GM20000 (cell line): Measurements from ENCODE around the gene CALN1.

Source experiments
- DNase-seq: peaks from one replicate; pipeline ENCODE4 v3.0.0; 2012; ENCODE audit warnings: low spot score
- TF ChIP-seq, protein P1 (sequence below): IDR thresholded peaks from 2 replicates; pipeline ENCODE4 v1.5.1; 2012; ENCODE audit warnings: mild to moderate bottlenecking, control low read depth; ENCODE audit errors: extremely low read depth, missing control alignments

Gene CALN1

DNA sequence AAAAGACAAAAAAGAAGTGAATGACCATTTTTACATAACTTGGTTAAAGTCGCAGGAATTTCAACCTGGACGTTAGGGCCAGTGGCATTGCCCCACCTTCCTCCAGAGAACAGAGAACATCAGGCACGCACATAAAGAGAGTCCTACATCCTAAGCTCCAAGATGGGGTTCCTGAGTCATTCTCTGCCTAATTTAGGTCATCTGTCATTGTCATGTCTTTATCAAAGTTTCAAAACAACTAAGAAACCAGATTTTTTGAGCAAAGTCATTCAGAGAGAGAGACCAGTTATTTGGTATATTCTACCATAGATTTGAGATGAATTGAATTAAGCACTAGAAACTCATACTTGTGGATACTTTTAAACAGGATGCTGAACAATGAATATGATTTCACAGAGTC lies 241.7 kb downstream of the CALN1 start:
- DNase-seq = no peak
- TF ChIP-seq, protein P1, sequence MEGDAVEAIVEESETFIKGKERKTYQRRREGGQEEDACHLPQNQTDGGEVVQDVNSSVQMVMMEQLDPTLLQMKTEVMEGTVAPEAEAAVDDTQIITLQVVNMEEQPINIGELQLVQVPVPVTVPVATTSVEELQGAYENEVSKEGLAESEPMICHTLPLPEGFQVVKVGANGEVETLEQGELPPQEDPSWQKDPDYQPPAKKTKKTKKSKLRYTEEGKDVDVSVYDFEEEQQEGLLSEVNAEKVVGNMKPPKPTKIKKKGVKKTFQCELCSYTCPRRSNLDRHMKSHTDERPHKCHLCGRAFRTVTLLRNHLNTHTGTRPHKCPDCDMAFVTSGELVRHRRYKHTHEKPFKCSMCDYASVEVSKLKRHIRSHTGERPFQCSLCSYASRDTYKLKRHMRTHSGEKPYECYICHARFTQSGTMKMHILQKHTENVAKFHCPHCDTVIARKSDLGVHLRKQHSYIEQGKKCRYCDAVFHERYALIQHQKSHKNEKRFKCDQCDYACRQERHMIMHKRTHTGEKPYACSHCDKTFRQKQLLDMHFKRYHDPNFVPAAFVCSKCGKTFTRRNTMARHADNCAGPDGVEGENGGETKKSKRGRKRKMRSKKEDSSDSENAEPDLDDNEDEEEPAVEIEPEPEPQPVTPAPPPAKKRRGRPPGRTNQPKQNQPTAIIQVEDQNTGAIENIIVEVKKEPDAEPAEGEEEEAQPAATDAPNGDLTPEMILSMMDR = no peak

DNA sequence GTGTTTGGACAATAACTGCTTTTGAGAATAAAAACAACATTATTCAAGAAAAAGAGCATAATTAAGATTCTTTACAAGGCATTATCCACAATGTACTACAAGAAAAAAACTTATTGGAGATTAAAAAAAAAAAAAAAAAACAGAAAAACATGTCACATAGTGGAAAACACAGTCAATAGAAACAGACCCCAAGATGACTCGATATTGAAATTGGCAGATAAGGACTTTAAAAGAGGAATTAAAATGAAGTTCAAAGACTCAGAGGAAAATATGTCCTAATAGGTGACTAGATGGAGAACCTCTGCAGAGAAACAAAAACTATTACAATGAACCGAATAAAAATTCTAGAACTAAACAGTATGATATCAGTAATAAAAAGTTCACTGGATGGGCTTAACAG lies 248.9 kb downstream of the CALN1 start:
- DNase-seq = no peak
- TF ChIP-seq, protein P1 = no peak

DNA sequence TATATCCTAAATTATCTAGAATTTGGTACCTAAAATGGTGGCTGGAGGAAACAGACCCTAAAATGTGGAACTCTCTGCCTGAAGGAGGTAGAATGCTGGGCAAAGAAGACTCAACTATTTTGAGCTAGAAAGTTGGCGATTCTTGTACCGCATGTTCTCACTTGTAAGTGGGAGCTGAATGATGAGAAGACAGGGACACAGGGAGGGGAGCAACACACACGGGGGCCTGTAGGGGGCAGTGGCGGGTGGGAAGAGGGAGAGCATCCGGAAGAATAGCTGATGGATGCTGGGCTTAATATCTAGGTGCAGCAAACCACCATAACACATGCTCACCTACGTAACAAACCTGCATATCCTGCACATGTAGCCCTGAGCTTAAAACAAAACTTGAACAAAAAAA lies 250.6 kb downstream of the CALN1 start:
- no peak for DNase-seq
- TF ChIP-seq, protein P1 = no peak

DNA sequence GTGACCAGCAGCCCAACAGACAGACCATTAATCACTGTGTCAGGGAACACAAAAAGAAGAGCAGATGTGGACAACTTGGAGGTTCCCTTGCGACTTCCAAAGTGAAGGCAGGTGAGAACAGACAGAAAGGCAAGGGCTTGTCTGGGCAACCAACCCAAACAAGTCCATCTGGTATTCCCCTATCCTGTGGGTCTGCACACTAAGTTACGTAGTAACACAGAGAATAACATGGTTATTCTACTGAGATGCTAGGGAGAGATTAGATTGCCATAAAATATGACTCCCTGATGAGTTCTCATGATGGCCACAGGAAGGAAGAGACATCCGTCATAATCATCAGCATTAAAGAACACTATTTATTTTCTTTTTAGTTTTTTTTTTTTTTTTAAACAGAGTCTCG lies 252.2 kb downstream of the CALN1 start:
- TF ChIP-seq, protein P1 = no peak
- DNase-seq = no peak

DNA sequence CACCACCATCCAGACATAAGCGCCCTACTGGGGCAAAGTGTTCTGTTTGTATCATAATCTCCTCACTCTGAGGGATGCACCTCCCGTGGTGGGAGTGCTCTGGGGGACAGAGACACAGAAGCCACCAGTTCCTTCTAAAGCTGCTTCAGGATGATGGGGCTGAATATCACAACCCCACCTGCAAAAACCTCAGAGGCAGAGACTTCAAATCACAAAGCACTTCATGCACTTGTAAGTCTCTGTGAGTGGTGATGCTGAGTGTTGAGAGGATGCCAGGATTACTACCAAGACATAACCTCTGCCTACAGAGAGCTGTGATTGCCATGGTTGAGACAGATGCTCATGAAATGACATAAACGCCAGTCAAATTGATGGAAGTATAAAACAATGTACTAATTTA lies 255.5 kb downstream of the CALN1 start:
- TF ChIP-seq, protein P1 = no peak
- no peak for DNase-seq

DNA sequence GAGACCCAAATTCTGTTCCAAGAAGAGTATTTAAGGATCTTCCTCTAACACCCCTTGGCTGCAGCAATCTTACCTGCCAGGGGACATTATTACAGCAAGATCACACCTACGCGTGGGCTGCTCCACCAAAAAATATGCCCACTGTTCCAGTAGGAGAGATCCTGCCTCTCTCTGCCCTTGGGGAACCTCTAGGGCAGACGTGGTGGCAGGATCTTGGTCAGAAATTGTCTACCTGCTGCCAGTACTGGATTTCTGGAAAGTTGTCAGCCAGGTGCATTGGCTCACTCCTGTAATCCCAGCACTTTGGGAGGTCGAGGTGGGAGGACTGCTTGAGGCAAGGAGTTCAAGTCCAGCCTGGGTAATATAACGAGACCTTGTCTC lies 259.0 kb downstream of the CALN1 start:
- TF ChIP-seq, protein P1 = no peak

DNA sequence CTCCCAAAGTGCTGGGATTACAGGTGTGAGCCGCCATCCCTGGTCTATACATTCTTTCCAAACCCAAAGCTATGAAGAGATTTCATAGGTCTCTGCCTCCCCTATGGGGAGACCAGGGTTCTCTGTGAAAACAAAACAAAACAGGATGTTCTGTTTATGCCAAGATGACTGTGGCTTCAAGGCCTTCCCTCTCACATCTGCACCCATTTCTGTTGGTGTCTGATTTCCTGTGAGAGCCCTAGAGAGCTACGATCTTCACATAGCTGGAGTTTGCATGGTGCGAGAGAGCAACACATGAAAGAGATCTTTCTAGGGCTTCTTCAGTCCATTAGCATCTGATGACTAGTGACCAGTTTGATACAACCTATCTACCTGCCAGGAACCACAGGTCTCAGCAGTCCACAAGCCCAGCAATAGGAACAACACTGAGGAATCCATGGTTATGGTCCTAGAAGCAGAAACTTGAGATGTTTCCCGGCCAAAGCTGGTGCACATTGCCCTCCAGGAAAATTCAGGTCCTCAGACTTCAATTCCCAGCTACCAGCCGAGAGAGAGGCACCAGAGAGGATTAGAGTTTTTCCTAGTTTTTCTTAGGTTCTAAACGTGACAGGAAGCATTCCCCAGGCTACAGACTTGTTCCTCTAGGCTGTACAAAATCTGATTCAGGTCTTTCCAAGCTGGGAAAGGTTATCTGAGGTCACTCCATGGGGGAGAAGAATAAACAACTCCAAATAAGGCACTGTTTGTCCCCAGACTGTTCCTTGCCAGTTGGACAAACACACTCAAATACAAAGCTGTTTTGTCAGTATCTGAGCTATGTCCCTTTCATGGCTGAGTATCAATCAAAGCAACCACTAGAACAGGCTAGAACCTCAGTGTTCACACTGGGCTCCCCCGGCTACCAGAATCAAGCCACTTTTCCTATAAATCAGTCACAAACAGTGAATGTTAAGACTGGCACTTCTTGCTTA lies 259.7 kb downstream of the CALN1 start:
- DNase-seq = no peak
- TF ChIP-seq, protein P1 = no peak

More for the DNA sequence above, 259.0 kb downstream of the CALN1 start:
- no peak for DNase-seq
